ENCODE measurements around the gene DYRK2.

- TF ChIP-seq CTCF (IDR thresholded peaks at IDR 0.05; ENCODE audit: extremely low read depth in 1 of 2, insufficient read depth in 1 of 2, low read depth in 1 of 2, low read length in 2 of 2) (no peak), POLR2AphosphoS5 (IDR thresholded peaks at IDR 0.05; ENCODE audit: insufficient read depth, low read depth, low read length) (no peak), EZH2 (IDR thresholded peaks at IDR 0.05; ENCODE audit: borderline replicate concordance, low read depth, low read length, severe bottlenecking) (no peak), POLR2A (IDR thresholded peaks at IDR 0.05; ENCODE audit: low read depth, low read length) (no peak), MYC (IDR thresholded peaks at IDR 0.05; ENCODE audit: low read depth, low read length) (no peak), GATA2 (IDR thresholded peaks at IDR 0.05; ENCODE audit: insufficient read depth, insufficient read length, low read depth, low read length) (no peak)
- TF ChIP-seq, protein P1, sequence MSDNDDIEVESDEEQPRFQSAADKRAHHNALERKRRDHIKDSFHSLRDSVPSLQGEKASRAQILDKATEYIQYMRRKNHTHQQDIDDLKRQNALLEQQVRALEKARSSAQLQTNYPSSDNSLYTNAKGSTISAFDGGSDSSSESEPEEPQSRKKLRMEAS (IDR thresholded peaks at IDR 0.05; ENCODE audit: insufficient read depth, insufficient read length): no peak
Measured at GRCh38 chr12:67662910-67663538, 14.5 kb downstream of the DYRK2 start.
